Suprapubic skin (tissue), 4 donors: ENCODE results near the gene RAB5IF. TPM values are rescaled to one million over a fixed set of nuclear protein-coding genes. Genes with fewer than 3 reads are reported as not detected.
"Not testable (repeated sequence)": the region's sequence is repeated elsewhere in the genome, so short reads cannot be mapped to it uniquely, and the experiment has no call there.

Experiments
- DNase-seq, 2 donors: peaks; one replicate each; pipeline ENCODE4 v3.0.0-alpha.2; 2019; ENCODE audit warnings: low spot score in 2 of 2
- H3K27ac ChIP-seq: fragments of 200-600 bp; sonication (generic); one replicate; pipeline ENCODE4 v1.5.1; 2019
- H3K27me3 ChIP-seq: fragments of 200-600 bp; sonication (generic); one replicate; pipeline ENCODE4 v1.5.1; 2019
- H3K36me3 ChIP-seq: fragments of 200-600 bp; sonication (generic); one replicate; pipeline ENCODE4 v1.5.1; 2019
- H3K4me1 ChIP-seq: fragments of 200-600 bp; sonication (generic); one replicate; pipeline ENCODE4 v1.5.1; 2019
- H3K4me3 ChIP-seq: fragments of 200-600 bp; sonication (generic); one replicate; pipeline ENCODE4 v1.5.1; 2019; ENCODE audit warnings: mild to moderate bottlenecking
- H3K9me3 ChIP-seq: fragments of 200-600 bp; sonication (generic); one replicate; pipeline ENCODE4 v1.5.1; 2019
- CTCF ChIP-seq, 2 donors: fragments of 200-600 bp in 1 of 2; fragments of 450-650 bp in 1 of 2; sonication (generic) in 1 of 2; IDR thresholded peaks; one replicate each; pipeline ENCODE4 v1.5.1; 2016 to 2019; ENCODE audit warnings: antibody characterized with exemption in 2 of 2, mild to moderate bottlenecking in 1 of 2, moderate library complexity in 1 of 2
- EP300 ChIP-seq: sonication (generic); formaldehyde crosslinking; IDR thresholded peaks from one replicate; pipeline ENCODE4 v1.6.1; 2017; ENCODE audit warnings: antibody characterized with exemption
- POLR2A ChIP-seq, 2 donors: fragments of 450-650 bp; IDR thresholded peaks; one replicate each; pipeline ENCODE4 v1.6.1; 2017; ENCODE audit warnings: antibody characterized with exemption in 2 of 2, mild to moderate bottlenecking in 2 of 2, moderate library complexity in 2 of 2
- POLR2AphosphoS5 ChIP-seq, 3 donors: sonication (generic); formaldehyde crosslinking; IDR thresholded peaks; one replicate each; pipeline ENCODE4 v1.6.1; 2017; ENCODE audit warnings: antibody characterized with exemption in 3 of 3
- WGBS: methylation state at CpG from one replicate; pipeline ENCODE4 v1.1.5; 2018; 5-methylcytosine and 5-hydroxymethylcytosine counted together
- total RNA-seq, 4 donors: library from RNA; depleted of rRNA; stranded (reverse); fragments of >200 nt; gene quantifications; one replicate each; pipeline ENCODE4 v1.1.0, GENCODE V29; 2016

Gene RAB5IF
- total RNA-seq, 4 donors from 2014 or later, result 42.2 to 127 (median 89.4) TPM

- WGBS, result 57% methylated on average over 15 of the region's 15 CpGs
- Histone ChIP-seq H3K4me3 (peak overlapping the region; percentile 90), H3K36me3 (peaks cover 19% of the 10 kb centered on the region), H3K4me1 (peaks cover 24% of the 10 kb centered on the region), H3K27ac (peak overlapping the region; percentile 91), H3K9me3 (no peaks in the 10 kb centered on the region), H3K27me3 (no peaks in the 10 kb centered on the region)
- peak; percentile 72 to 83 for DNase-seq
- no peak for TF ChIP-seq POLR2AphosphoS5 (IDR thresholded peaks at IDR 0.05)
- no peak for TF ChIP-seq CTCF (IDR thresholded peaks at IDR 0.05)
- no peak for TF ChIP-seq POLR2A (IDR thresholded peaks at IDR 0.05)
- no peak for TF ChIP-seq EP300
Measured at GRCh38 chr20:36604952-36605398, 604 bp upstream of the RAB5IF start.

- Histone ChIP-seq H3K27me3 (no peaks in the 10 kb centered on the region), H3K4me3 (peak overlapping the region; percentile 90), H3K27ac (peak overlapping the region; percentile 91), H3K36me3 (peaks cover 34% of the 10 kb centered on the region), H3K4me1 (peaks cover 24% of the 10 kb centered on the region), H3K9me3 (no peaks in the 10 kb centered on the region)
- WGBS, result 2% methylated on average over 21 of the region's 31 CpGs
- TF ChIP-seq EP300, result no peak
- no peak for TF ChIP-seq POLR2AphosphoS5 (IDR thresholded peaks at IDR 0.05)
- TF ChIP-seq POLR2A (IDR thresholded peaks at IDR 0.05), result no peak
- TF ChIP-seq CTCF (IDR thresholded peaks at IDR 0.05), result no peak
- DNase-seq, result peak in 1 of 2 donors; percentile 81
Measured at GRCh38 chr20:36606158-36607066, 833 bp downstream of the RAB5IF start.

GRCh38 chr20:36607586-36608387, 2.2 kb downstream of the RAB5IF start:
- H3K27me3 ChIP-seq, result no peaks in the 10 kb centered on the region
- peaks cover 24% of the 10 kb centered on the region for H3K4me1 ChIP-seq
- peak overlapping the region; percentile 90 for H3K4me3 ChIP-seq
- H3K36me3 ChIP-seq, result peaks cover 47% of the 10 kb centered on the region
- WGBS, result 90% methylated on average over 7 of the region's 7 CpGs
- DNase-seq, result no peak
- TF ChIP-seq EP300 (no peak), POLR2A (IDR thresholded peaks at IDR 0.05) (no peak), CTCF (IDR thresholded peaks at IDR 0.05) (no peak), POLR2AphosphoS5 (IDR thresholded peaks at IDR 0.05) (no peak)
- H3K9me3 ChIP-seq, result no peaks in the 10 kb centered on the region
- no peak overlapping the region for H3K27ac ChIP-seq

- H3K9me3 ChIP-seq, H3K27ac ChIP-seq, H3K4me3 ChIP-seq, H3K27me3 ChIP-seq, DNase-seq: not testable (repeated sequence)
- 63% methylated on average over 6 of the region's 6 CpGs for WGBS
- Histone ChIP-seq H3K36me3 (peaks cover 53% of the 10 kb centered on the region), H3K4me1 (peaks cover 24% of the 10 kb centered on the region)
Measured at GRCh38 chr20:36608388-36608728, 2.8 kb downstream of the RAB5IF start.

- Histone ChIP-seq H3K9me3 (no peaks in the 10 kb centered on the region), H3K4me3 (no peak overlapping the region), H3K27ac (no peak overlapping the region), H3K4me1 (peaks cover 20% of the 10 kb centered on the region), H3K36me3 (peaks cover 68% of the 10 kb centered on the region), H3K27me3 (no peaks in the 10 kb centered on the region)
- WGBS, result 93% methylated on average over 5 of the region's 5 CpGs
- DNase-seq, result no peak
- TF ChIP-seq EP300 (no peak), CTCF (IDR thresholded peaks at IDR 0.05) (no peak), POLR2AphosphoS5 (IDR thresholded peaks at IDR 0.05) (no peak), POLR2A (IDR thresholded peaks at IDR 0.05) (no peak)
Measured at GRCh38 chr20:36611625-36612024, 6.0 kb downstream of the RAB5IF start.
